ENCODE measurements around the gene SLC19A2. TPM values are rescaled to one million over a fixed set of nuclear protein-coding genes. Genes with fewer than 3 reads are reported as not detected.

SLC19A2 gene
- polyA plus RNA-seq, 1 donor (not counting 4 experiments of a cell fraction or from before 2014, with no cell fraction given), result 11.9 TPM

DNA sequence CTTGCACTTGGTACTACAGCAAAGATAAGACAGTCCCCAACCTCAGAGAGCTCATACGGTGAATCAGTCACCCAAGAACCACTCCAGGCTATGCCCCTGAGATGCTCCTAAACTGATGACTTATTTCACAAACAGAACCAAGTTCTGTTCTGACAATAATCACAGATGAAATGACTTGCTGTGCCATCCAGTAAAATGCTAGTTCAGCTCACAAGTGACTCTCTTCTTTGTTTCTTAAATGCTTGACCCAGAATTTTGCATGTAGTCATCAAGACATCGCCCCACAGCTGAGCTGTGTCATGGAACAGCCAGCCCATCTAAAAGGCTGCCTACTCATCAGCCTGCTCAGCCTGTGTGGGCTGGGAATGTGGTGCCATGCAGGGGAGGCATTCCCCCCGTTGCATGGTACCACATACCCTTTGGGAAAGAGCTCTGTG, 6.1 kb upstream of the SLC19A2 start:
- Histone ChIP-seq H3K27me3 (ENCODE audit: control insufficient read depth, extremely low read depth, insufficient read depth, low read length) (no peaks in the 10 kb centered on the region), H3K9me1 (ENCODE audit: control insufficient read depth, extremely low read depth, insufficient read depth, low read length) (no peaks in the 10 kb centered on the region), H3K4me3 (ENCODE audit: control insufficient read depth in 2 of 3, extremely low read depth in 1 of 3, insufficient read depth in 2 of 3, low read depth in 1 of 3, low read length in 3 of 3) (no peak overlapping the region), H3K36me3 (ENCODE audit: control insufficient read depth in 2 of 2, extremely low read depth in 1 of 2, insufficient read depth in 2 of 2, low read length in 2 of 2) (no peaks in the 10 kb centered on the region), H3K9ac (ENCODE audit: control insufficient read depth, extremely low read depth, insufficient read depth, low read length) (no peak overlapping the region), H3K79me2 (ENCODE audit: control insufficient read depth, insufficient read depth, low read length) (no peaks in the 10 kb centered on the region), H3K27ac (ENCODE audit: control insufficient read depth, insufficient read depth, low read length) (no peak overlapping the region), H2AFZ (ENCODE audit: control insufficient read depth, low read length) (no peak overlapping the region), H3K4me2 (ENCODE audit: control insufficient read depth, extremely low read depth, insufficient read depth, low read depth, low read length) (no peak overlapping the region), H3K9me3 (ENCODE audit: control insufficient read depth, low read depth, low read length) (no peaks in the 10 kb centered on the region), H4K20me1 (ENCODE audit: control insufficient read depth, extremely low read depth, insufficient read depth, low read length) (no peaks in the 10 kb centered on the region), H3K4me1 (ENCODE audit: control insufficient read depth, extremely low read depth, insufficient read depth, low read length) (peaks cover 19% of the 10 kb centered on the region)
- TF ChIP-seq, protein P1, sequence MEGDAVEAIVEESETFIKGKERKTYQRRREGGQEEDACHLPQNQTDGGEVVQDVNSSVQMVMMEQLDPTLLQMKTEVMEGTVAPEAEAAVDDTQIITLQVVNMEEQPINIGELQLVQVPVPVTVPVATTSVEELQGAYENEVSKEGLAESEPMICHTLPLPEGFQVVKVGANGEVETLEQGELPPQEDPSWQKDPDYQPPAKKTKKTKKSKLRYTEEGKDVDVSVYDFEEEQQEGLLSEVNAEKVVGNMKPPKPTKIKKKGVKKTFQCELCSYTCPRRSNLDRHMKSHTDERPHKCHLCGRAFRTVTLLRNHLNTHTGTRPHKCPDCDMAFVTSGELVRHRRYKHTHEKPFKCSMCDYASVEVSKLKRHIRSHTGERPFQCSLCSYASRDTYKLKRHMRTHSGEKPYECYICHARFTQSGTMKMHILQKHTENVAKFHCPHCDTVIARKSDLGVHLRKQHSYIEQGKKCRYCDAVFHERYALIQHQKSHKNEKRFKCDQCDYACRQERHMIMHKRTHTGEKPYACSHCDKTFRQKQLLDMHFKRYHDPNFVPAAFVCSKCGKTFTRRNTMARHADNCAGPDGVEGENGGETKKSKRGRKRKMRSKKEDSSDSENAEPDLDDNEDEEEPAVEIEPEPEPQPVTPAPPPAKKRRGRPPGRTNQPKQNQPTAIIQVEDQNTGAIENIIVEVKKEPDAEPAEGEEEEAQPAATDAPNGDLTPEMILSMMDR (optimal IDR thresholded peaks at IDR 0.05 in 1 of 3, IDR thresholded peaks at IDR 0.05 in 1 of 3, conservative IDR thresholded peaks at IDR 0.05 in 1 of 3; ENCODE audit: extremely low read depth in 1 of 3, insufficient read depth in 2 of 3, low read length in 3 of 3), result no peak
- TF ChIP-seq EZH2 (IDR thresholded peaks at IDR 0.05; ENCODE audit: low read length), result no peak
- dilution Hi-C loops (cut with MboI; ENCODE audit: extremely low pct_ligation_motif_present, low sequenced_read_pairs), result no loop called here
- DNase-seq (ENCODE audit: low read depth, low spot score) (no peak), FAIRE-seq (no peak)

DNA sequence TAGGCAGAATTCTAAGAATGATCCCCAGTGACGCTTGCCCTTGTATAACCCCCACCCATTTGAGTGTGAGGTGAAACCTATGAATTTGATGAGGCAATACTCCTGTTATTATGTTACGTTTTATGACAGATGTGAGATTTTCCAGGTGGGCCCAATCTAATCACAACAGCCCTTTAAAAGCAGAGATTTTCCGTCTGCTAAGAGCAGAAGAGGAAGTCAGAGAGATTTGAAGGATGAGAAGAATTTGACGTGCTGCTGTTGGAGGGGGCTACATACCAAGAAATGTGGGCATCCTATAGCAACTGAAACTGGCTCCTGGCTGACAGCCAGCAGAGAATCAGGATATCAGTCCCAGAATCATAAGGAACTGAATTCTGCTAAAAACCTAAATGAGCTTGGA, 2.4 kb upstream of the SLC19A2 start:
- Histone ChIP-seq H3K79me2 (ENCODE audit: control insufficient read depth, insufficient read depth, low read length) (peaks cover 21% of the 10 kb centered on the region), H3K9me3 (ENCODE audit: control insufficient read depth, low read depth, low read length) (no peaks in the 10 kb centered on the region), H2AFZ (ENCODE audit: control insufficient read depth, low read length) (no peak overlapping the region), H3K9me1 (ENCODE audit: control insufficient read depth, extremely low read depth, insufficient read depth, low read length) (no peaks in the 10 kb centered on the region), H3K4me3 (ENCODE audit: control insufficient read depth in 2 of 3, extremely low read depth in 1 of 3, insufficient read depth in 2 of 3, low read depth in 1 of 3, low read length in 3 of 3) (no peak overlapping the region), H3K27me3 (ENCODE audit: control insufficient read depth, extremely low read depth, insufficient read depth, low read length) (no peaks in the 10 kb centered on the region), H4K20me1 (ENCODE audit: control insufficient read depth, extremely low read depth, insufficient read depth, low read length) (no peaks in the 10 kb centered on the region), H3K36me3 (ENCODE audit: control insufficient read depth in 2 of 2, extremely low read depth in 1 of 2, insufficient read depth in 2 of 2, low read length in 2 of 2) (no peaks in the 10 kb centered on the region), H3K27ac (ENCODE audit: control insufficient read depth, insufficient read depth, low read length) (no peak overlapping the region), H3K4me1 (ENCODE audit: control insufficient read depth, extremely low read depth, insufficient read depth, low read length) (peaks cover 28% of the 10 kb centered on the region), H3K4me2 (ENCODE audit: control insufficient read depth, extremely low read depth, insufficient read depth, low read depth, low read length) (no peak overlapping the region), H3K9ac (ENCODE audit: control insufficient read depth, extremely low read depth, insufficient read depth, low read length) (no peak overlapping the region)
- TF ChIP-seq, protein P1 (optimal IDR thresholded peaks at IDR 0.05 in 1 of 3, IDR thresholded peaks at IDR 0.05 in 1 of 3, conservative IDR thresholded peaks at IDR 0.05 in 1 of 3; ENCODE audit: extremely low read depth in 1 of 3, insufficient read depth in 2 of 3, low read length in 3 of 3), result no peak
- TF ChIP-seq EZH2 (IDR thresholded peaks at IDR 0.05; ENCODE audit: low read length), result no peak
- dilution Hi-C loops (cut with MboI; ENCODE audit: extremely low pct_ligation_motif_present, low sequenced_read_pairs), result no loop called here
- FAIRE-seq (no peak), DNase-seq (ENCODE audit: low read depth, low spot score) (no peak)

All from keratinocyte (primary cell).